Neural cell (in vitro differentiated cells): Measurements from ENCODE around the gene DGLUCY.

Source experiments
- EP300 ChIP-seq: fragments of 450-650 bp; conservative IDR thresholded peaks from 2 replicates; pipeline ENCODE4 v1.6.1; 2014; ENCODE audit warnings: antibody characterized with exemption, mild to moderate bottlenecking, moderate library complexity; ENCODE audit not compliant: poor library complexity, severe bottlenecking
- EZH2 ChIP-seq: fragments of 200-600, 300-800 bp; shearing (Covaris generic), sonication (generic); IDR thresholded peaks from 2 replicates; pipeline ENCODE4 v1.6.1; 2014; ENCODE audit warnings: antibody characterized with exemption, low read length, borderline replicate concordance, mild to moderate bottlenecking; ENCODE audit not compliant: insufficient read depth, poor library complexity, severe bottlenecking
- POLR2AphosphoS5 ChIP-seq: IDR thresholded peaks from 2 replicates; pipeline ENCODE4 v1.6.1; 2012
- RAD21 ChIP-seq: fragments of 450-650 bp; conservative IDR thresholded peaks from 2 replicates; pipeline ENCODE4 v1.6.1; 2014; ENCODE audit warnings: antibody characterized with exemption, mild to moderate bottlenecking, moderate library complexity
- TAF1 ChIP-seq: IDR thresholded peaks from 2 replicates; pipeline ENCODE4 v1.6.1; 2012; ENCODE audit warnings: low read depth
- TF ChIP-seq, protein P1 (sequence below): fragments of 450-650 bp; IDR thresholded peaks from 2 replicates; pipeline ENCODE4 v1.5.1; 2014; ENCODE audit warnings: antibody characterized with exemption, mild to moderate bottlenecking, moderate library complexity; ENCODE audit not compliant: poor library complexity, severe bottlenecking
- TF ChIP-seq, protein P2 (sequence below): IDR thresholded peaks from 2 replicates; pipeline ENCODE4 v1.6.1; 2012; ENCODE audit warnings: borderline replicate concordance

DNA sequence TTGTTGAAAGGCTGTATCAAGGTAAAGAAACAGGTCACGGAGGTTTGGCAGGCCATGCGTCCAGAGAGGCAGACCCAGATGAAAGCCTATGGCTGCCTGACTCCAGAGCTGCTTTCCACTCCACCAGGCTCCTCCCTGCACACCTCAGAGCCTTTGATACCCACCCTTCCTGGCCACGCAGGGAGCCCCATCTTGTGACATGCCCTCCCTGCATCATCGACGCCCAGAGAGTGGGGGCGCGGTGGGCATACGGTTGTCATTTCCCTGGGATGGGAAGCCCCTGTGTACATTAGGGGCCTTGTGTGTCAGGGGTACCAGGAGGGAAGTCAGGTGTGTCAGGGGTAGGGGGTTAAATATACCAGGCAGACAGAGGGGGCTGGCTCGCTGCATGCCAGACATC is 160.9 kb downstream of the DGLUCY start:
- no peak for TF ChIP-seq EZH2
- TF ChIP-seq POLR2AphosphoS5: no peak
- TF ChIP-seq, protein P1, sequence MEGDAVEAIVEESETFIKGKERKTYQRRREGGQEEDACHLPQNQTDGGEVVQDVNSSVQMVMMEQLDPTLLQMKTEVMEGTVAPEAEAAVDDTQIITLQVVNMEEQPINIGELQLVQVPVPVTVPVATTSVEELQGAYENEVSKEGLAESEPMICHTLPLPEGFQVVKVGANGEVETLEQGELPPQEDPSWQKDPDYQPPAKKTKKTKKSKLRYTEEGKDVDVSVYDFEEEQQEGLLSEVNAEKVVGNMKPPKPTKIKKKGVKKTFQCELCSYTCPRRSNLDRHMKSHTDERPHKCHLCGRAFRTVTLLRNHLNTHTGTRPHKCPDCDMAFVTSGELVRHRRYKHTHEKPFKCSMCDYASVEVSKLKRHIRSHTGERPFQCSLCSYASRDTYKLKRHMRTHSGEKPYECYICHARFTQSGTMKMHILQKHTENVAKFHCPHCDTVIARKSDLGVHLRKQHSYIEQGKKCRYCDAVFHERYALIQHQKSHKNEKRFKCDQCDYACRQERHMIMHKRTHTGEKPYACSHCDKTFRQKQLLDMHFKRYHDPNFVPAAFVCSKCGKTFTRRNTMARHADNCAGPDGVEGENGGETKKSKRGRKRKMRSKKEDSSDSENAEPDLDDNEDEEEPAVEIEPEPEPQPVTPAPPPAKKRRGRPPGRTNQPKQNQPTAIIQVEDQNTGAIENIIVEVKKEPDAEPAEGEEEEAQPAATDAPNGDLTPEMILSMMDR: no peak
- no peak for TF ChIP-seq EP300
- no peak for TF ChIP-seq TAF1
- TF ChIP-seq RAD21: no peak
- TF ChIP-seq, protein P2, sequence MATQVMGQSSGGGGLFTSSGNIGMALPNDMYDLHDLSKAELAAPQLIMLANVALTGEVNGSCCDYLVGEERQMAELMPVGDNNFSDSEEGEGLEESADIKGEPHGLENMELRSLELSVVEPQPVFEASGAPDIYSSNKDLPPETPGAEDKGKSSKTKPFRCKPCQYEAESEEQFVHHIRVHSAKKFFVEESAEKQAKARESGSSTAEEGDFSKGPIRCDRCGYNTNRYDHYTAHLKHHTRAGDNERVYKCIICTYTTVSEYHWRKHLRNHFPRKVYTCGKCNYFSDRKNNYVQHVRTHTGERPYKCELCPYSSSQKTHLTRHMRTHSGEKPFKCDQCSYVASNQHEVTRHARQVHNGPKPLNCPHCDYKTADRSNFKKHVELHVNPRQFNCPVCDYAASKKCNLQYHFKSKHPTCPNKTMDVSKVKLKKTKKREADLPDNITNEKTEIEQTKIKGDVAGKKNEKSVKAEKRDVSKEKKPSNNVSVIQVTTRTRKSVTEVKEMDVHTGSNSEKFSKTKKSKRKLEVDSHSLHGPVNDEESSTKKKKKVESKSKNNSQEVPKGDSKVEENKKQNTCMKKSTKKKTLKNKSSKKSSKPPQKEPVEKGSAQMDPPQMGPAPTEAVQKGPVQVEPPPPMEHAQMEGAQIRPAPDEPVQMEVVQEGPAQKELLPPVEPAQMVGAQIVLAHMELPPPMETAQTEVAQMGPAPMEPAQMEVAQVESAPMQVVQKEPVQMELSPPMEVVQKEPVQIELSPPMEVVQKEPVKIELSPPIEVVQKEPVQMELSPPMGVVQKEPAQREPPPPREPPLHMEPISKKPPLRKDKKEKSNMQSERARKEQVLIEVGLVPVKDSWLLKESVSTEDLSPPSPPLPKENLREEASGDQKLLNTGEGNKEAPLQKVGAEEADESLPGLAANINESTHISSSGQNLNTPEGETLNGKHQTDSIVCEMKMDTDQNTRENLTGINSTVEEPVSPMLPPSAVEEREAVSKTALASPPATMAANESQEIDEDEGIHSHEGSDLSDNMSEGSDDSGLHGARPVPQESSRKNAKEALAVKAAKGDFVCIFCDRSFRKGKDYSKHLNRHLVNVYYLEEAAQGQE: no peak
